T1000 (cell line): ENCODE data around the gene GUF1.
"Not testable (repeated sequence)": the region's sequence is repeated elsewhere in the genome, so short reads cannot be mapped to it uniquely, and the experiment has no call there.

Experiments
- DNase-seq: peaks from one replicate; lab custom pipeline; 2025; ENCODE audit warnings: mixed read lengths; lab: John Stamatoyannopoulos, UW

The GUF1 gene

DNA sequence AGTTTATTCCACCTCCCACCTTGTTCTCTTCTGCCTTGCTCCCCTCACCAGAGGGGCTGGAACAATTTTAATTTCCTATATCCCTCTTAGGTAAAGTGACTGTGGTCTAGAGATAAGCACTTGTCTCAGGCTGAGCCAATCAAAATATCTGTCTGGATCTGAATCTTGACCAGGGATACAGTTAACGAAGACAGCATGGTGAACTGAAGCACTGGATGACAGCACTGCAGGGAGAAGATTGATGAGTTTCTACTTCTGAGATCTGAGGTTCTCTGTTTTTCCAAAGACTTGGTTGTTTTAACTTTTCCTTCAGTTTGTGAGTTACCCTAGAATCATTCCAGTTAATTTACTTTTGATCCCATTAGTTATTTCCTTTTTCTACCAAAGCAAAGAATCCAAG is 34.9 kb downstream of the GUF1 start:
- DNase-seq: no peak

DNA sequence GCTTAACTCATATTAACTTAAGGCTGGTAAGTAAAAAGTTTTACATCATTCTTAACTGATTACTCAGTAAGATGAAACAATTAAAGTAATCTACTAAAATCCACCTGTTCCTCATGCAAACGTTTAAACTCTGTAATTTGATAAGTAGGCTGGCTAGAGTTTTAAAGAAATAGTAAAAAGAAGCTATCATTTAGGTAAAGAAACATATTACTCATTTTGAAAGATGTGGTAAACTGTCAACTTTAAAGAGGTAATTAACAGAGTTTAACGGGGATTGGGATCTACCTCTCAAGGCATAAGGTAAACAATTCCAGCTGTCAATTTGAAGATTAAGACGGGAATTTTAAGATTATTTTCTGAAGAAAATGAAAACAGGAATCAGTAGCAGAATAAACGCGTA is 38.4 kb downstream of the GUF1 start:
- DNase-seq: no peak

DNA sequence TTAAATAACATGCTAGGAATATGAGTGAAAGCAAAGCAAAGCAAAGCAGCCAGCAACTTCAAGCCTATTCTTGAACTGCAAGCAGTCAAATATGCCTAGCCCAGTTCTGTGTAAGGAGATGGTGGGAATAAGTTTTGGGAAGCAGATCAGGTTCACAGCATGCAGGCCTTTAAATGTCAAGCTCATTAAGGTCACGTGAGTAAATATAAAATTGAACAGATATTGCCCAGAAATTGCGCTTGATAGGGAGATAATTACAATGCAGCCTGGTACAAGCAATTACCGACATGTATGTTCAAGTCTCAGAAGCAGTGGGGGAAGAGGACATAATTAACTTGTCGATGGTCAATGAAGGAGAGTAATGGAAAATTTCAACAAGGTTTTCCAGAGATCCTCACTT is 42.2 kb downstream of the GUF1 start:
- no peak for DNase-seq

DNA sequence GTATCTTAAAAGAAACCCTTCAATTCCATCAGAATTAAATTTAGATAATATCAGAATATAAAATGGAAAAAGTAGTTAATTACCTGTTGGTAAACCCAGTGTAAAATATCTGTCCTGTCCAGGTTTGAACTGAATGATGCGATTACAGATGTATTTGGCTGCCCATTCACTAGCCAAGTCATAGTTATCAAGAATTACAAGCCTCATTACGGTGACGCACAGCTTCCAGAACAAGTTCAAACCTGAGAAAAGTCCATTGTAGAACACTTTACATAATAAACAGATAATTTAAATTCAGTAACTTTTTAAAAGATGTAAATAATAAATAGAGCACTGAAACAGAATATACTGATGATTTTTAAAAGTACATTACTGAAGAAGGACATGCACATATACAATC is 43.8 kb downstream of the GUF1 start:
- no peak for DNase-seq

DNA sequence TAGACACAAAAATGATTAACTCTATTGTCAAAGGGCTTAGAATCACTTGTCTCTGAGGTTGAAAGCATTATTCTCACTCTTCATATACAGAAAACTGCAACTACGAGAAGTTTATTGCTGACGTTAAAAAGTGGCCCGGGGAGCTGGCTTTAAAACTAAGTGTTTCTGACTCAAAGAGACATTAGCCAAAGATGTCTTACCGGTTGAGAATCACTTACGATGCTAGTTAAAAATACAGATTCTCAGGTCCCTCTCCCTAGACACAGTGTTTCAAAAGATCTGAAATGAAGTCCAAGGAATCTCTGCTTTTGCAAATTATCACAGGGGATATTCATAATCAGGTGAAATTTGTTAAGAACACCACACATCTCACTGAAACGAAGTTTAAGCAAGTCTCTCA is 46.9 kb downstream of the GUF1 start:
- DNase-seq: no peak

DNA sequence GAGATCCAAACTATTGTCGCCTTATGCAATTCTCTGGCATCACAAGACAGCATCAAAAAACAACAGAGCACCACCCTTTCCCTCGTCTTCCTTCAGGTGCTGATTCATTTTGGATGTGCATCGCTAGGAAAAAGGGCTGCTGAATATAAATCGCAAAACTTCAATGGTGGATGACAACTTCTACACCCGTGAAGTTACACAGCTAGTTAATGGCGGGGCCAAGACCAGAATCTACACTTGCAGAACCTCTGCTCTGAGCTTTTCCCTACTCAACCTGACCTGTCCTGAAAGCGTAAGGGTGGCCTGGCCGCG is 47.5 kb downstream of the GUF1 start:
- no peak for DNase-seq

DNA sequence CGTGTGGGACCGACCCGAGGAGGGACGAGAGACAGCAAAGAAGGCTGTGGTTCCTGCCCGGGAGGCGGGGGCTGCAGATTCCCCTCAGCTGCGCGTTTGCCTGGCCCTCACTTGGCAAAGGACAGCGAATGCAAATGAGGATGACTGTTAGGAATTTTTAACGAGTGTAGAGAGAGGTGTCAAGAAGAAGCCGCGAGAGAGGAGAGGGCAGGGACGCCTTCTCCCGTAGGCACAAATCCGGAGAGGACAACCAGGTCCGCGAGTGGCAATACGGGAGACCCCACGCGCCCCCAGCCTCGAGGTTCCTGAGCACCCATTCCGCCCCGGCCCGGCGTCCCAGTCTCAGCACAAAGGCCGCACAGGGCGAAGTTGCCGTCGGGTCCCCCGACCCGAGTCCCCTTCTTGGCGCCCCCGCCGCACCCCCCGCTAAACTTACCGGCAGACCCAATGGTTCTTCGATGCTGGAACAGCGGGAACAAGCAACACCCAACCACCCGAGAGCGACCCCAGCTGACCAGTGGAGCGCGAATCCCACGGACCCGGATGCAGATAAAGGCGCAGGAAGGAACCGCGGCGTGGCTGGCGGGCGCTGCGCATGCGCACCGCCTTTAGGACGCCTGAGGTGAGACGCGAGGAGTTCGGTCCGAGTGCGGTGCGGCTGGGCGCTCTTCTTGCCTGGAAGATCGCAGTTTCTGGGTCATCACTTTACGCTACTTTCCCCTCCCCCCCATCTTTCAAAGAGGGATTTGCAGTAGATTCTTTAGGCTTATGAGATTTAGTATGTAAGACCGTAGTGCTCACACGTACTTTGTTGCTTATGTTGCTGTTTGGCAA is 48.0 kb downstream of the GUF1 start, which contains the start of gene GNPDA2:
Gene GNPDA2 (minus strand): TSS at position 519 of the 834 bp plus-strand sequence. CDS start 4,349 bp downstream, outside the sequence.
- peak; percentile 91 for DNase-seq

DNA sequence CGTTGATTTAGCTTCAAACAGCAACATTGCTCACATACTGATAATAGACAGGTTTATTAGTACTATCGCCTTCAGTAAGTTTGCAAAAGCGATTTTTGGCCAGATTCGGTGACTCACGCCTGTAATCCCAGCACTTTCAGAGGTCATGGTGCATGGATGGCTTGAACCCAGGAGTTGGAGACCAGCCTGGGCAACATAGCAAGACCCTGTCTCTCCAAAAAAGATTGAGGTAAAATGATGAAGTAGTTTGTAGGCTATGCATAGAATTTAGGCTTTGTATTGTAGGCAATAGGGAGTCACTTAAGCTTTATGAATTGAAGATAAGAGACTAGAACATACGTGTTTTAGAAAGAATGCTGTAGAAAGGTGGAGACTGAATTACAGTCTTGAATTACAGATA is 49.3 kb downstream of the GUF1 start:
- no peak for DNase-seq

DNA sequence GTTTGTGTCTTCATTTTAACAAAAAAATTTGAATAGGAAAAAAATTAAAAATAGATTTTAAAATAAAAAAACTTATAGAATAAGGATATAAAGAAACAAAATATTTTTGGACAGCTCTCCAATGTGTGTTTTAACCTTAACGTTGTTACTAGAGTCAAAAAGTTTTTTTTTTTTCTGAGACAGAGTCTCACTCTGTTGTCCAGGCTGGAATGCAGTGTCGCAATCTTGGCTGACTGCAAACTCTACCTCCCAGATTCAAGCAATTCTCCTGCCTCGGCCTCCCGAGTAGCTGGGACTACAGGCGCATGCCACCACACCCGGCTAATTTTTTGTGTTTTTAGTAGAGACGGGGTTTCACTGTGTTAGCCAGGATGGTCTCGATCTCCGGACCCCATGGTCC is 50.5 kb downstream of the GUF1 start:
- not testable (repeated sequence) for DNase-seq

DNA sequence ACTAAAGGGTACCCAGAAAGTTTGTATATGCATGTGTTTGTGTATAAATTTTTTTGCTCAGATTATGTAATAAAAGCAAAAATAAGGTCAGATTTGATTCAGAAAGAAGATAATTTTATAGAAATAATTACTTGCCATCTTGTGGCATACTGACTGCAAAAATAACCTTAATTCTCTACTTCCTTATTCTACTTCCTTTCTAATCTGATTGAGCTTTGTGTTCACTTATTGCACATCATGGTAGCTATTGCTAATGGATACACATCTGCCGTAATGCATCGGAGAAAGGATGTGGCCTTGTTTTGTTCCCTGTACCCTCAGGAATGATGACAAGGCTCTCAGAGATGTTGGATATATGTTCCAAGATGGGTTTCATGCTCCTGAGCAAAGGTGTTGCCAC is 58.7 kb downstream of the GUF1 start:
- DNase-seq: no peak

DNA sequence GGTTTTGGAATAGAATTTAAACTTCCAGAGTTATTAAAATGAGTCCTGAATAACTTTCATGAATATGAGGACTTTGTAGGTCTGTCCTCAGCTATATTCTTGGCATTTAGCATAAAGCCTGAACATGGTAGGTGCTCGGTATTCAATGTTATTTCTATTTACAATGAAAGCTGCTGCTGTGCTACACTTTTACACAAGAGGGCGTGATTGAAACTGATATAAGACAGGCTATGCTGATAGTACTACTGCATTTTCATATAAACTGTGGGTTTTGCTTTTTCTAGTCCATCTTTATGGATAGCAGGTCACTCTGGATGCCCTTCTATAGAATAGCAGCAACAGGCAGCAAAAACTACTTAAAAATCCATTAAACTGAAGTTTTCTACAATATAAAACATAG is 60.4 kb downstream of the GUF1 start:
- DNase-seq: no peak

DNA sequence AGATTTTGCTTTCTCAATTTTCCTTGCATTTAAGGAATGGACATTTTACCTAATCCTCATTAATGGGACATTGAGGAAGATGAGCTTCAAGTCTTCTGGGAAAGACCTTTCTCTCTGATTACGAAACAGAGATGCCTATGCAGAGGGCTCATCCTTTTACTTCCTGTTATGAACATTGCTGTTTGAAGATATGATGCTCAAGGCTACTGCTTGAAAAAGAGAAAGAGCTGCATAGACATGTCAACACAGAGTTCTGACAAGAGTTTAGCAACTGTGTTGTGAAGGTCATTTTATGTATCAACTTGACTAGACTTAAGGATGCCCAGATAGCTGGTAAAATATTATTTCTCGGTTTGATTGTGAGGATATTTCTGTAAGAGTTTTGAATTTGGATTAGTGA is 62.0 kb downstream of the GUF1 start:
- no peak for DNase-seq
